IMR-90 (cell line): ENCODE results near the gene MKX. TPM values are rescaled to one million over a fixed set of nuclear protein-coding genes. Genes with fewer than 3 reads are reported as not detected.

Experiments
- ATAC-seq: fragments of 200-7000 bp; cut with Tn5 transposase; 2 replicates; pipeline ENCODE4 v1.9.1; 2020; ENCODE audit warnings: low read depth, mild to moderate bottlenecking, moderate library complexity
- BruUV-seq: library from RNA; stranded (reverse); fragments of 400-500 nt; replicated peaks from 2 replicates; lab custom pipeline; 2021; lab: Mats Ljungman, UMichigan
- CTCF ChIA-PET: fragments of 300-600 bp; formaldehyde crosslinking; extraction: SDS; loops from one replicate; lab custom pipeline; 2021; ENCODE audit warnings: antibody characterized with exemption; lab: Yijun Ruan, JAX
- POLR2A ChIA-PET: fragments of 300-600 bp; sonication (Branson Sonifier 250); formaldehyde crosslinking; loops from one replicate; lab custom pipeline; 2022; ENCODE audit warnings: antibody characterized with exemption; ENCODE audit not compliant: unreplicated experiment; lab: Charles Lee
- DNase-seq: peaks from one replicate; pipeline ENCODE4 v3.0.0; 2013
- H2AFZ ChIP-seq: replicated peaks from 2 replicates; pipeline ENCODE3; 2013; ENCODE audit warnings: low read length, mild to moderate bottlenecking; ENCODE audit not compliant: poor library complexity
- H2AK5ac ChIP-seq: 2 replicates; pipeline ENCODE4 v1.6.1; 2013; ENCODE audit warnings: low read depth, low read length, inconsistent platforms
- H2AK9ac ChIP-seq: replicated peaks from 2 replicates; pipeline ENCODE3; 2013; ENCODE audit warnings: mild to moderate bottlenecking, low read depth, low read length, moderate library complexity; ENCODE audit not compliant: poor library complexity
- H2BK120ac ChIP-seq: 2 replicates; pipeline ENCODE4 v1.6.1; 2013; ENCODE audit warnings: low read depth, low read length, inconsistent platforms
- H2BK15ac ChIP-seq: 3 replicates; pipeline ENCODE4 v1.6.1; 2013; ENCODE audit warnings: low read depth, low read length, inconsistent platforms
- H2BK20ac ChIP-seq: 2 replicates; pipeline ENCODE4 v1.6.1; 2013; ENCODE audit warnings: low read depth, mild to moderate bottlenecking, inconsistent platforms, low read length, moderate library complexity
- H2BK5ac ChIP-seq: 2 replicates; pipeline ENCODE4 v1.6.1; 2013; ENCODE audit warnings: mild to moderate bottlenecking, low read depth, low read length, inconsistent platforms; ENCODE audit not compliant: poor library complexity, severe bottlenecking
- H3K14ac ChIP-seq: replicated peaks from 2 replicates; pipeline ENCODE4 v1.6.1; 2013; ENCODE audit warnings: low read depth, low read length, inconsistent platforms
- H3K18ac ChIP-seq: 2 replicates; pipeline ENCODE4 v1.6.1; 2013; ENCODE audit warnings: low read depth, low read length, control low read depth
- H3K23ac ChIP-seq: 2 replicates; pipeline ENCODE4 v1.6.1; 2013; ENCODE audit warnings: low read depth, low read length, inconsistent platforms
- H3K27ac ChIP-seq: 2 replicates; pipeline ENCODE4 v1.5.1; 2013; ENCODE audit warnings: mild to moderate bottlenecking, control low read depth, low read length; ENCODE audit not compliant: insufficient read depth
- H3K27me3 ChIP-seq: 2 replicates; pipeline ENCODE4 v1.6.1; 2013; ENCODE audit warnings: low read length; ENCODE audit not compliant: control insufficient read depth, insufficient read depth
- H3K36me3 ChIP-seq: 2 replicates; pipeline ENCODE4 v1.6.1; 2013; ENCODE audit warnings: low read length, mixed read lengths; ENCODE audit not compliant: control insufficient read depth, insufficient read depth
- H3K4ac ChIP-seq: 2 replicates; pipeline ENCODE4 v1.6.1; 2013; ENCODE audit warnings: low read depth, low read length, inconsistent platforms
- H3K4me1 ChIP-seq: 2 replicates; pipeline ENCODE4 v1.6.1; 2013; ENCODE audit warnings: low read length, mixed read lengths; ENCODE audit not compliant: control insufficient read depth, insufficient read depth
- H3K4me2 ChIP-seq: 2 replicates; pipeline ENCODE4 v1.6.1; 2013; ENCODE audit warnings: low read depth, mild to moderate bottlenecking, control low read depth, low read length, moderate library complexity
- H3K4me3 ChIP-seq: 2 replicates; pipeline ENCODE4 v1.5.1; 2013; ENCODE audit warnings: low read depth, mild to moderate bottlenecking, control low read depth, low read length, moderate library complexity; ENCODE audit not compliant: insufficient read depth
- H3K56ac ChIP-seq: 2 replicates; pipeline ENCODE4 v1.6.1; 2013; ENCODE audit warnings: low read length, inconsistent platforms; ENCODE audit not compliant: insufficient read depth; ENCODE audit errors: extremely low read depth
- H3K79me1 ChIP-seq, 2 experiments: 2 replicates each; pipeline ENCODE4 v1.6.1; 2013; ENCODE audit warnings: low read length in 2 of 2, inconsistent platforms in 1 of 2, low read depth in 1 of 2
- H3K9ac ChIP-seq: 2 replicates; pipeline ENCODE4 v1.6.1; 2013; ENCODE audit warnings: low read depth, low read length, control low read depth
- H3K9me1 ChIP-seq: 2 replicates; pipeline ENCODE4 v1.6.1; 2013; ENCODE audit warnings: low read length, inconsistent platforms; ENCODE audit not compliant: insufficient read depth
- H3K9me3 ChIP-seq: 2 replicates; pipeline ENCODE4 v1.6.1; 2013; ENCODE audit warnings: low read length; ENCODE audit not compliant: control insufficient read depth, insufficient read depth
- H4K20me1 ChIP-seq: 2 replicates; pipeline ENCODE4 v1.6.1; 2013; ENCODE audit warnings: low read length, inconsistent platforms; ENCODE audit not compliant: insufficient read depth
- H4K5ac ChIP-seq: 2 replicates; pipeline ENCODE4 v1.6.1; 2013; ENCODE audit warnings: mild to moderate bottlenecking, low read depth, low read length, control low read depth
- H4K8ac ChIP-seq, 2 experiments: 2 replicates each; pipeline ENCODE4 v1.6.1; 2013; ENCODE audit warnings: low read depth in 2 of 2, low read length in 2 of 2, control low read depth in 1 of 2, inconsistent platforms in 1 of 2
- H4K91ac ChIP-seq: 2 replicates; pipeline ENCODE4 v1.6.1; 2013; ENCODE audit warnings: low read depth, low read length, inconsistent platforms; ENCODE audit not compliant: insufficient read depth
- BHLHE40 ChIP-seq: fragments of 150-350 bp; IDR thresholded peaks from 2 replicates; pipeline ENCODE4 v1.6.1; 2016; ENCODE audit warnings: mild to moderate bottlenecking, low read depth, low read length
- CHD1 ChIP-seq: IDR thresholded peaks from 2 replicates; pipeline ENCODE4 v1.6.1; 2012; ENCODE audit warnings: low read depth, low read length, improper control_type of control experiment
- NFE2L2 ChIP-seq: fragments of 150-350 bp; IDR thresholded peaks from 2 replicates; pipeline ENCODE4 v1.6.1; 2016; ENCODE audit warnings: low read depth, mild to moderate bottlenecking, low read length
- POLR2A ChIP-seq: IDR thresholded peaks from 2 replicates; pipeline ENCODE4 v1.6.1; 2012; ENCODE audit warnings: mild to moderate bottlenecking, low read depth, low read length
- RAD21 ChIP-seq: IDR thresholded peaks from 2 replicates; pipeline ENCODE4 v1.6.1; 2012; ENCODE audit warnings: low read length, improper control_type of control experiment
- RCOR1 ChIP-seq: IDR thresholded peaks from 2 replicates; pipeline ENCODE4 v1.6.1; 2012; ENCODE audit warnings: mild to moderate bottlenecking, low read length, improper control_type of control experiment; ENCODE audit not compliant: insufficient replicate concordance
- SMC3 ChIP-seq: fragments of 150-350 bp; IDR thresholded peaks from 2 replicates; pipeline ENCODE4 v1.6.1; 2016; ENCODE audit warnings: low read depth, mild to moderate bottlenecking, antibody characterized with exemption, low read length, moderate library complexity
- WGBS, 2 experiments: methylation state at CpG; one replicate each; pipeline versions ENCODE4 v1.1.5 to v1.1.7; 2013; ENCODE audit warnings: missing lambda C conversion rate in 2 of 2; ENCODE audit not compliant: insufficient read length in 1 of 2; ENCODE audit errors: extremely low coverage in 2 of 2; 5-methylcytosine and 5-hydroxymethylcytosine counted together
- dilution Hi-C: fragments of 300-500 bp; cut with HindIII; formaldehyde crosslinking; loops from one replicate; pipeline ENCODE4 v1.14.3; 2018; ENCODE audit warnings: low sequenced_read_pairs; ENCODE audit not compliant: unreplicated experiment
- in situ Hi-C: fragments of 300-500 bp; cut with MboI; formaldehyde crosslinking; loops from 3 replicates; pipeline ENCODE4 v1.14.3; 2019; ENCODE audit warnings: low sequenced_read_pairs, inconsistent platforms, mixed read lengths
- intact Hi-C: fragments of 100-400 bp; cut with micrococcal nuclease; formaldehyde crosslinking; loops from 2 replicates; pipeline ENCODE4 v1.10.0; 2022
- polyA plus RNA-seq, 3 experiments: library from polyadenylated mRNA; depleted of rRNA; stranded (reverse); fragments of >200 nt; gene quantifications; 2 replicates each; pipeline ENCODE4 v1.2.3, GENCODE V29; 2012; ENCODE audit warnings: low replicate concordance in 1 of 3
- total RNA-seq: library from RNA; depleted of rRNA; stranded (reverse); fragments of >200 nt; gene quantifications from 2 replicates; pipeline ENCODE4 v1.2.3, GENCODE V29; 2012
- TF ChIP-seq, protein P1 (sequence below): fragments of 150-350 bp; IDR thresholded peaks from 2 replicates; pipeline ENCODE4 v1.6.1; 2017; ENCODE audit warnings: mild to moderate bottlenecking, antibody characterized with exemption, low read length, low read depth
- TF ChIP-seq, protein P2 (sequence below): fragments of 150-350 bp; IDR thresholded peaks from 2 replicates; pipeline ENCODE4 v1.6.1; 2016; ENCODE audit warnings: low read depth, mild to moderate bottlenecking, low read length, moderate library complexity, borderline replicate concordance
- TF ChIP-seq, protein P3 (sequence below): conservative IDR thresholded peaks from 2 replicates; pipeline ENCODE4 v1.5.1; 2012; ENCODE audit warnings: mild to moderate bottlenecking, low read depth, low read length, improper control_type of control experiment

The MKX gene
- total and polyA plus RNA-seq, 2 of the 4 experiments (the other 2 are of a cell fraction), result 0.10 to 0.36 TPM

DNA sequence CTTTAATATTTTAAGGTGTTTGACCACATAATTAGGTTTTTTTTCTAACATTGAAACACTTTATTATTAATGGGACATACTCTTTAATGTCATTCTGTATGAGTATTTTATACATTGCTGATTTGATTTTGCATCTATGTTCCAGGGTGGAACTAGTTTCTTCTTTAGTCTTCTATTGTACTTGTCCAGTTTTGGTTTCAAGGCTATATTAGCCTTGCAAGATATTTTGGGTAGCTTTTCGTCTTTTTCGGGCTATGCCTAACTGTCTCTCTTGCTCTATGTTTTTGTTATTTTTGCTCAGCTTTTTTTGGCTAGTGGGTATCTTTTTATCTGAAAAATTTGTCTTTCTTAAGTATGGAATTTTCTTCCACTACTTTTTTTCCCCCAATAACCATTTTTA, 38.7 kb upstream of the MKX start:
- Histone ChIP-seq H3K23ac (no peak overlapping the region), H2BK15ac (no peak overlapping the region), H3K9me3 (peaks cover 3% of the 10 kb centered on the region; the same call in 1 of the 2 replicates), H3K9me1 (no peaks in the 10 kb centered on the region), H2BK5ac (no peak overlapping the region), H2BK20ac (no peak overlapping the region), H3K36me3 (no peaks in the 10 kb centered on the region), H3K4ac (no peak overlapping the region), H3K79me1 (no peaks in the 10 kb centered on the region), H2AK9ac (no peak overlapping the region), H4K20me1 (no peaks in the 10 kb centered on the region), H3K56ac (no peak overlapping the region), H3K9ac (no peak overlapping the region), H3K27me3 (no peaks in the 10 kb centered on the region), H4K5ac (no peak overlapping the region), H3K4me2 (no peak overlapping the region), H3K14ac (no peak overlapping the region), H3K27ac (no peak overlapping the region), H3K4me3 (no peak overlapping the region), H3K4me1 (no peaks in the 10 kb centered on the region), H4K91ac (no peak overlapping the region), H2AK5ac (no peak overlapping the region), H3K18ac (no peak overlapping the region), H4K8ac (no peak overlapping the region), H2BK120ac (no peak overlapping the region), H2AFZ (no peak overlapping the region)
- in situ Hi-C loops (no loop called here), dilution Hi-C loops (no loop called here), intact Hi-C loops (loop anchor here (5.0 kb wide), 1 partner anchor 227 kb away; no protein-coding TSS in a partner anchor)
- WGBS, 2 experiments, result no CpG with 5 or more reads among the region's 2 CpGs
- TF ChIP-seq CHD1 (no peak), RCOR1 (no peak), SMC3 (no peak), BHLHE40 (no peak), POLR2A (no peak), RAD21 (no peak), NFE2L2 (no peak)
- TF ChIP-seq, protein P1, sequence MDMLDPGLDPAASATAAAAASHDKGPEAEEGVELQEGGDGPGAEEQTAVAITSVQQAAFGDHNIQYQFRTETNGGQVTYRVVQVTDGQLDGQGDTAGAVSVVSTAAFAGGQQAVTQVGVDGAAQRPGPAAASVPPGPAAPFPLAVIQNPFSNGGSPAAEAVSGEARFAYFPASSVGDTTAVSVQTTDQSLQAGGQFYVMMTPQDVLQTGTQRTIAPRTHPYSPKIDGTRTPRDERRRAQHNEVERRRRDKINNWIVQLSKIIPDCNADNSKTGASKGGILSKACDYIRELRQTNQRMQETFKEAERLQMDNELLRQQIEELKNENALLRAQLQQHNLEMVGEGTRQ, result no peak
- TF ChIP-seq, protein P2, sequence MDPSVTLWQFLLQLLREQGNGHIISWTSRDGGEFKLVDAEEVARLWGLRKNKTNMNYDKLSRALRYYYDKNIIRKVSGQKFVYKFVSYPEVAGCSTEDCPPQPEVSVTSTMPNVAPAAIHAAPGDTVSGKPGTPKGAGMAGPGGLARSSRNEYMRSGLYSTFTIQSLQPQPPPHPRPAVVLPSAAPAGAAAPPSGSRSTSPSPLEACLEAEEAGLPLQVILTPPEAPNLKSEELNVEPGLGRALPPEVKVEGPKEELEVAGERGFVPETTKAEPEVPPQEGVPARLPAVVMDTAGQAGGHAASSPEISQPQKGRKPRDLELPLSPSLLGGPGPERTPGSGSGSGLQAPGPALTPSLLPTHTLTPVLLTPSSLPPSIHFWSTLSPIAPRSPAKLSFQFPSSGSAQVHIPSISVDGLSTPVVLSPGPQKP, result no peak
- TF ChIP-seq, protein P3, sequence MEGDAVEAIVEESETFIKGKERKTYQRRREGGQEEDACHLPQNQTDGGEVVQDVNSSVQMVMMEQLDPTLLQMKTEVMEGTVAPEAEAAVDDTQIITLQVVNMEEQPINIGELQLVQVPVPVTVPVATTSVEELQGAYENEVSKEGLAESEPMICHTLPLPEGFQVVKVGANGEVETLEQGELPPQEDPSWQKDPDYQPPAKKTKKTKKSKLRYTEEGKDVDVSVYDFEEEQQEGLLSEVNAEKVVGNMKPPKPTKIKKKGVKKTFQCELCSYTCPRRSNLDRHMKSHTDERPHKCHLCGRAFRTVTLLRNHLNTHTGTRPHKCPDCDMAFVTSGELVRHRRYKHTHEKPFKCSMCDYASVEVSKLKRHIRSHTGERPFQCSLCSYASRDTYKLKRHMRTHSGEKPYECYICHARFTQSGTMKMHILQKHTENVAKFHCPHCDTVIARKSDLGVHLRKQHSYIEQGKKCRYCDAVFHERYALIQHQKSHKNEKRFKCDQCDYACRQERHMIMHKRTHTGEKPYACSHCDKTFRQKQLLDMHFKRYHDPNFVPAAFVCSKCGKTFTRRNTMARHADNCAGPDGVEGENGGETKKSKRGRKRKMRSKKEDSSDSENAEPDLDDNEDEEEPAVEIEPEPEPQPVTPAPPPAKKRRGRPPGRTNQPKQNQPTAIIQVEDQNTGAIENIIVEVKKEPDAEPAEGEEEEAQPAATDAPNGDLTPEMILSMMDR, result no peak
- ChIA-PET CTCF (interaction anchor here (0.8 to 1.2 kb wide), 4 partner anchors 351 to 597 kb away, joined by 3 read pairs; no protein-coding TSS in a partner anchor), POLR2A (no interaction called here)
- DNase-seq (no peak), ATAC-seq (no peak)
- BruUV-seq, result no TSS peak
